Tibial artery (tissue), 4 donors: ENCODE data around the gene DNAJB13.
"Not testable (repeated sequence)": the region's sequence is repeated elsewhere in the genome, so short reads cannot be mapped to it uniquely, and the experiment has no call there.

Experiments used
- DNase-seq, 2 donors: peaks; one replicate each; pipeline ENCODE4 v3.0.0-alpha.2; 2019
- H3K27ac ChIP-seq, 2 donors: fragments of 200-600 bp; sonication (generic) in 1 of 2; 1 replicate in 1 of 2; 2 replicates in 1 of 2; pipeline ENCODE4 v1.5.1; 2018 to 2019; ENCODE audit warnings: mild to moderate bottlenecking in 1 of 2
- H3K27me3 ChIP-seq, 2 donors: fragments of 200-600 bp; sonication (generic) in 1 of 2; one replicate each; pipeline versions ENCODE4 v1.5.1 to v1.6.0; 2016 to 2019
- H3K36me3 ChIP-seq, 3 donors: fragments of 200-600 bp; sonication (generic) in 2 of 3; one replicate each; pipeline ENCODE4 v1.5.1; 2016 to 2019; ENCODE audit warnings: mild to moderate bottlenecking in 2 of 3
- H3K4me1 ChIP-seq, 4 donors: fragments of 200-600 bp; sonication (generic) in 2 of 4; 1 replicate in 3 of 4; 2 replicates in 1 of 4; pipeline ENCODE4 v1.5.1; 2016 to 2019
- H3K4me3 ChIP-seq, 2 donors: fragments of 200-600 bp; sonication (generic) in 1 of 2; 1 replicate in 1 of 2; 2 replicates in 1 of 2; pipeline ENCODE4 v1.5.1; 2018 to 2019; ENCODE audit warnings: mild to moderate bottlenecking in 2 of 2
- H3K9me3 ChIP-seq, 3 donors: fragments of 200-600 bp; sonication (generic) in 1 of 3; one replicate each; pipeline ENCODE4 v1.5.1; 2016 to 2019
- CTCF ChIP-seq, 2 experiments: fragments of 200-600 bp in 1 of 2; fragments of 450-650 bp in 1 of 2; IDR thresholded peaks; one replicate each; pipeline ENCODE4 v1.5.1; 2017 to 2019; ENCODE audit warnings: antibody characterized with exemption in 2 of 2, mild to moderate bottlenecking in 1 of 2, moderate library complexity in 1 of 2
- intact Hi-C: fragments of 100-400 bp; cut with DNase I; formaldehyde crosslinking; loops from one replicate; pipeline ENCODE4 v1.15.0; 2023; ENCODE audit warnings: low total_unique reads

DNAJB13 gene

GRCh38 chr11:73981051-73981805 is 30.4 kb downstream of the DNAJB13 start:
- intact Hi-C loops: loop anchor here (5.0 kb wide), 1 partner anchor 36 kb away; no protein-coding TSS in a partner anchor
- peak overlapping the region; percentile 85 to 86 for H3K27ac ChIP-seq
- DNase-seq: no peak
- peaks cover 0 to 25% (median 15%) of the 10 kb centered on the region in 4 donors for H3K4me1 ChIP-seq
- no peak for TF ChIP-seq CTCF (IDR thresholded peaks at IDR 0.05)
- H3K27me3 ChIP-seq: no peaks in the 10 kb centered on the region
- H3K4me3 ChIP-seq: peak overlapping the region; percentile 57 to 62
- H3K9me3 ChIP-seq: no peaks in the 10 kb centered on the region
- H3K36me3 ChIP-seq: peaks cover 0 to 33% (median 10%) of the 10 kb centered on the region in 3 donors

DNA sequence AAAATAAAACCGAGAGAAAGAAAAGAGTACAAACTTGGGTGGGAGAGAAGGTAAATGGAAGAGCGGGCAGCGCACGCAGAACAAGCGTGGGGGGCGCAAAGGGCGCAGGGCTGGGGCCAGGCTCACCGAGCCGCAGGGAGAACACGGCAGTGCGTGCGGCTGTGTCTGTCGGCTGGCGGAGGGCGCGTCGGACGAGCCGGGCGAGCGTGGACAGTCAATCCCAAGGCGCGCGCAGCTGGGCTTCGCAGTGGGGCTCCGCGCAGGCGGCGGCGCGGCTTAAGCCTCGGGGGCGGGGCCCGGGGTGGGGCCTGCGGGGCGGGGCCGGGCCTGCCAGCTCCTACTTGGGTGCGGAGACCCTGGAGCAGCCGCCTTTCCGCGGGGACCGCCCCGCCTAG is 31.8 kb downstream of the DNAJB13 start, which contains the start of gene UCP2:
Gene UCP2 (minus strand): TSS at position 249 of the 395 bp plus-strand sequence. CDS start 4,465 bp downstream, outside the sequence.
- H3K9me3 ChIP-seq: no peaks in the 10 kb centered on the region
- intact Hi-C loops: loop anchor here (5.0 kb wide), 1 partner anchor 35 kb away; no protein-coding TSS in a partner anchor
- H3K36me3 ChIP-seq: peaks cover 0 to 19% (median 5%) of the 10 kb centered on the region in 3 donors
- DNase-seq: peak in 1 of 2 donors; percentile 81
- no peaks in the 10 kb centered on the region for H3K27me3 ChIP-seq
- peaks cover 0 to 25% (median 15%) of the 10 kb centered on the region in 4 donors for H3K4me1 ChIP-seq
- H3K4me3 ChIP-seq: peak within 1 kb of the TSS; percentile 57 to 62
- peak within 1 kb of the TSS; percentile 85 to 86 for H3K27ac ChIP-seq
- TF ChIP-seq CTCF (IDR thresholded peaks at IDR 0.05): no peak

DNA sequence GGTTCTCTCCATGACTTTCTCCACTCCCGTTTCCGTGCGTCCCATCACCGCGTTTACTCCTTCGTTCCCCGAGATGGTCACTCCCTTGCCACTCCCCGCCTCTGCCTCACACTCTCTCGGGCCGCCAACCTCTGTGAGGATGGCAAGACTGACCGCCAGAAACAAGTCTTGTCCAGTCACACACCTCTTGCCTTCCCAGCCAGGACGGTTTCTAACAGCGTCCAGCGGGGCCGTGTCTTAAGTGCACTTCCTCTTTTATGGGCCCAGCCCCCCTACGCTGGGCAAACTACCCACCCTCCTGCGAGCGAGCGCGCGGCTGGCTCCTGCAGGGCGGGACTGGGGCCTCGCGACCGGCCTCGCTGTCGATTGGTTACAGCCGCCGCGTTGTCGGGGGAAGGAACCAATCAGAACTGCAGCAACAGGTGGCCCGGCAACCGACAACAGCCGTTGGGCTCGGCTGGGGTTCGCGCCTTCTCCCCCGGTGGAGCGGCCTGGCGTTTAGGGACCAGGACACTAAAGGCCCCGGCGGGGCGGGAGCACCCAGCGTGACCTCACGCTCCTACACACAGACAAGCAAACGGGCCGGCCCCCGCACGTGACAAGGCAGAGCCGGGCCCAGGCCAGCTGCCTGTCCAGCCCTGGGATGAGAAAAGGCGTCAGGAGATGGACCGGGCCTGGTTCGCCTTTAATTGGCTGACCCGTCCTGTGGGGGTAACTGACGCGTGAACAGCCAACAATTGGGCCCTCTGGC is 32.3 kb downstream of the DNAJB13 start:
- H3K27me3 ChIP-seq: no peaks in the 10 kb centered on the region
- peaks cover 0 to 25% (median 15%) of the 10 kb centered on the region in 4 donors for H3K4me1 ChIP-seq

GRCh38 chr11:73983741-73984538 is 33.1 kb downstream of the DNAJB13 start:
- no peaks in the 10 kb centered on the region for H3K27me3 ChIP-seq
- TF ChIP-seq CTCF (IDR thresholded peaks at IDR 0.05): peak in 1 of 2 experiments; percentile 8
- peak overlapping the region; percentile 85 to 86 for H3K27ac ChIP-seq
- H3K4me3 ChIP-seq: peak overlapping the region; percentile 57 to 62
- peak; percentile 17 to 71 for DNase-seq
- H3K4me1 ChIP-seq: peaks cover 0 to 25% (median 15%) of the 10 kb centered on the region in 4 donors
- intact Hi-C loops: loop anchor here (5.0 kb wide), 1 partner anchor 33 kb away; no protein-coding TSS in a partner anchor
- no peaks in the 10 kb centered on the region for H3K9me3 ChIP-seq
- H3K36me3 ChIP-seq: peaks cover 0 to 6% (median 0%) of the 10 kb centered on the region in 3 donors

More for the DNA sequence above, 32.3 kb downstream of the DNAJB13 start:
- TF ChIP-seq CTCF (IDR thresholded peaks at IDR 0.05): no peak
- peaks cover 0 to 14% (median 0%) of the 10 kb centered on the region in 3 donors for H3K36me3 ChIP-seq
- intact Hi-C loops: loop anchor here (5.0 kb wide), 1 partner anchor 34 kb away; no protein-coding TSS in a partner anchor
- H3K9me3 ChIP-seq: no peaks in the 10 kb centered on the region
- DNase-seq: peak; percentile 90 to 96
- H3K27ac ChIP-seq: peak overlapping the region; percentile 85 to 86
- peak overlapping the region; percentile 57 to 62 for H3K4me3 ChIP-seq

DNA sequence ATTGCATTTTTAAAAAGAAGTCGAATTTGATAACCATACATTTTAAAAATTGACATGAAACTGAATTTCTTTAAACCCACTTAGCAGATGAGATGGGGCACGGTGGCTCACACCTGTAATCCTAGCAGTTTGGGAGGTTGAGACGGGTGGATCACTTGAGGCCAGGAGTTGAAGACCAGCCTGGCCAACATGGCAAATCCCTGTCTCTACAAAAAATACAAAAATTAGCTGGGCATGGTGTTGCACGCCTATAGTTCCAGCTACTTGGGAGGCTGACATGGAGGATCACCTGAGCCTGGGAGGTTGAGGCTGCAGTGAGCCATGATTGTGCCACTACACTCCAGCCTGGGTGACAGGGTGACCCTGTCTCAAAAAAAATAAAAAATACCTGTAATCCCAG is 34.8 kb downstream of the DNAJB13 start:
- H3K27me3 ChIP-seq, intact Hi-C loops, H3K4me3 ChIP-seq, DNase-seq, H3K27ac ChIP-seq, H3K9me3 ChIP-seq, H3K36me3 ChIP-seq: not testable (repeated sequence)
- H3K4me1 ChIP-seq: peaks cover 0 to 25% (median 15%) of the 10 kb centered on the region in 4 donors
